PC-3 (cell line): ENCODE data around the gene SMIM28. TPM values are rescaled to one million over a fixed set of nuclear protein-coding genes. Genes with fewer than 3 reads are reported as not detected.
A peak's percentile ranks its signal among the peaks of the same experiment; 100 is the strongest.

Experiments used
- ATAC-seq: fragments of 200-7000 bp; cut with Tn5 transposase; 2 replicates; pipeline ENCODE4 v1.9.1; 2020; ENCODE audit warnings: mild to moderate bottlenecking, moderate library complexity
- BruUV-seq: library from RNA; stranded (reverse); fragments of 400-500 nt; replicated peaks from 2 replicates; lab custom pipeline; 2021; lab: Mats Ljungman, UMichigan
- CTCF ChIA-PET: fragments of 300-600 bp; sonication (Branson Sonifier 250); formaldehyde crosslinking; loops from one replicate; lab custom pipeline; 2022; ENCODE audit warnings: antibody characterized with exemption; lab: Charles Lee
- POLR2A ChIA-PET: fragments of 300-600 bp; sonication (Branson Sonifier 250); formaldehyde crosslinking; loops from one replicate; lab custom pipeline; 2022; ENCODE audit warnings: antibody characterized with exemption; ENCODE audit not compliant: unreplicated experiment; lab: Charles Lee
- DNase-seq: peaks from one replicate; pipeline ENCODE4 v3.0.0-alpha.2; 2015
- H2AFZ ChIP-seq: fragments of 300-600 bp; sonication (generic); 2 replicates; pipeline ENCODE4 v1.6.0; 2016; ENCODE audit warnings: antibody characterized with exemption, low read length
- H3F3A ChIP-seq: fragments of 300-600 bp; sonication (generic); one replicate; pipeline ENCODE4 v1.6.0; 2017; ENCODE audit warnings: antibody characterized with exemption, low read length, control low read depth, mild to moderate bottlenecking; ENCODE audit not compliant: unreplicated experiment
- H3K27ac ChIP-seq: fragments of 300-600 bp; sonication (generic); 2 replicates; pipeline ENCODE4 v1.5.1; 2016; ENCODE audit warnings: mild to moderate bottlenecking, low read length
- H3K27me3 ChIP-seq: fragments of 300-600 bp; sonication (generic); 2 replicates; pipeline ENCODE4 v1.6.1; 2016; ENCODE audit warnings: low read length, mixed read lengths
- H3K36me3 ChIP-seq: fragments of 300-600 bp; sonication (generic); 2 replicates; pipeline ENCODE4 v1.6.1; 2016; ENCODE audit warnings: low read depth, mixed run types, low read length, mixed read lengths
- H3K4me1 ChIP-seq: fragments of 300-600 bp; sonication (generic); 2 replicates; pipeline ENCODE4 v1.5.1; 2016; ENCODE audit warnings: low read length; ENCODE audit not compliant: insufficient read depth
- H3K4me2 ChIP-seq: fragments of 300-600 bp; sonication (generic); 2 replicates; pipeline ENCODE4 v1.6.0; 2016; ENCODE audit warnings: low read length
- H3K4me3 ChIP-seq: fragments of 300-600 bp; sonication (generic); 2 replicates; pipeline ENCODE4 v1.5.1; 2016; ENCODE audit warnings: mild to moderate bottlenecking, low read length, mixed read lengths
- H3K79me2 ChIP-seq: fragments of 300-600 bp; sonication (generic); 2 replicates; pipeline ENCODE4 v1.6.1; 2017; ENCODE audit warnings: low read length, mixed read lengths
- H3K9ac ChIP-seq: fragments of 300-600 bp; sonication (generic); 2 replicates; pipeline ENCODE4 v1.6.0; 2016; ENCODE audit warnings: mild to moderate bottlenecking, low read length
- H3K9me2 ChIP-seq: fragments of 300-600 bp; sonication (generic); replicated peaks from 2 replicates; pipeline ENCODE4 v1.6.1; 2016; ENCODE audit warnings: mixed run types, low read length, mixed read lengths
- H3K9me3 ChIP-seq: fragments of 300-600 bp; sonication (generic); 2 replicates; pipeline ENCODE4 v1.6.1; 2016; ENCODE audit warnings: low read length, mixed read lengths
- H4K20me1 ChIP-seq: fragments of 300-600 bp; sonication (generic); 2 replicates; pipeline ENCODE4 v1.6.1; 2016; ENCODE audit warnings: low read length, mixed read lengths
- EZH2 ChIP-seq: fragments of 300-600 bp; sonication (generic); IDR thresholded peaks from one replicate; pipeline ENCODE4 v1.6.1; 2017; ENCODE audit warnings: antibody characterized with exemption, mild to moderate bottlenecking, low read length; ENCODE audit not compliant: unreplicated experiment
- EZH2phosphoT487 ChIP-seq: fragments of 300-600 bp; sonication (generic); IDR thresholded peaks from 2 replicates; pipeline ENCODE4 v1.6.1; 2018; ENCODE audit warnings: mild to moderate bottlenecking, antibody characterized with exemption, low read length, borderline replicate concordance
- intact Hi-C: fragments of 100-400 bp; cut with micrococcal nuclease; formaldehyde crosslinking; loops from 2 replicates; pipeline ENCODE4 v1.9.0; 2023
- total RNA-seq: library from RNA; depleted of rRNA; stranded (reverse); fragments of >200 nt; gene quantifications from 2 replicates; pipeline ENCODE4 v1.2.3, GENCODE V29; 2014
- TF ChIP-seq, protein P1 (sequence below): fragments of 300-600 bp; sonication (generic); conservative IDR thresholded peaks from 2 replicates; pipeline ENCODE4 v1.5.1; 2017; ENCODE audit warnings: antibody characterized with exemption, low read depth, mild to moderate bottlenecking, low read length

SMIM28 gene
- total RNA-seq, 1 experiment from 2014 or later, result not detected

DNA sequence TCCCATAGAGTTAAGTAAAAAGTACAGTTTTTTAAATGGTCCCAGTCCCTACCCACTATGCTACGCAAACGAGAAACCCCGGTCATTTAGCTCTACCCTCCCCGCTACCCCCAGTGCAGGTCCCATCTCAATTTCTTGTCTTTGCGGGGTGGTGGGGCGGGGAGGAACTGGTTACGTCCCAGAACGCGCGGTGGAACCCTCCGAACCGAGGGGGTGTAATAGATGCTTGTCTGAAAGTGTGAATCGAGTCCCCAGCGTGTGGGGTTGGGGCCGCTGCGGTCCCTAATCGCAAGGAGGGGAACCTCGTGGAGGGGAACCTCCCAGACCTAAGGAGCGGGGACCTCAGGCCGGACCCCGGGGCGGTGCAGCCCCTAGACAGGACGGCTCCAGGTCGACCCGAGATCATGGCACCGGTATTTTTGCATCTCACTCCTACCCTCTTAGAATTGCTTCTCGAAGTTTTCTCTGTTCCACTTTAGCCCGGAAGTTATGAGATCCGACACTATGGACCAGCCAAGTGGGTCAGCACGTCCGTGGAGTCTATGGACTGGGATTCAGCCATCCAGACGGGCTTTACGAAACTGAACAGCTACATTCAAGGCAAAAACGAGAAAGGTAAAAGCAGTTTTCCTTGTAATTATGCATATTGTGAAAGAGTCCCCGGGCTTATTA is 27.1 kb downstream of the SMIM28 start:
- Histone ChIP-seq H3K9me3 (no peaks in the 10 kb centered on the region), H4K20me1 (no peaks in the 10 kb centered on the region), H2AFZ (peak overlapping the region; percentile 89), H3K4me1 (peaks cover 22% of the 10 kb centered on the region; the same call in 1 of the 2 replicates), H3K9ac (peak overlapping the region; percentile 92), H3K27ac (peak overlapping the region; percentile 45), H3K9me2 (no peaks in the 10 kb centered on the region), H3K4me2 (peak overlapping the region; percentile 83), H3K4me3 (peak overlapping the region; percentile 95), H3K27me3 (no peaks in the 10 kb centered on the region), H3K79me2 (peaks cover 10% of the 10 kb centered on the region), H3F3A (no peaks in the 10 kb centered on the region), H3K36me3 (peaks cover 25% of the 10 kb centered on the region)
- ATAC-seq (peak; percentile 6), DNase-seq (peak; percentile 8)
- POLR2A ChIA-PET, result no interaction called here
- no TSS peak for BruUV-seq
- intact Hi-C loops, result loop anchor here (5.0 kb wide), 1 partner anchor 243 kb away; the partner anchor contains the start of gene ARFGEF3
- TF ChIP-seq EZH2phosphoT487 (no peak), EZH2 (no peak)
- TF ChIP-seq, protein P1, sequence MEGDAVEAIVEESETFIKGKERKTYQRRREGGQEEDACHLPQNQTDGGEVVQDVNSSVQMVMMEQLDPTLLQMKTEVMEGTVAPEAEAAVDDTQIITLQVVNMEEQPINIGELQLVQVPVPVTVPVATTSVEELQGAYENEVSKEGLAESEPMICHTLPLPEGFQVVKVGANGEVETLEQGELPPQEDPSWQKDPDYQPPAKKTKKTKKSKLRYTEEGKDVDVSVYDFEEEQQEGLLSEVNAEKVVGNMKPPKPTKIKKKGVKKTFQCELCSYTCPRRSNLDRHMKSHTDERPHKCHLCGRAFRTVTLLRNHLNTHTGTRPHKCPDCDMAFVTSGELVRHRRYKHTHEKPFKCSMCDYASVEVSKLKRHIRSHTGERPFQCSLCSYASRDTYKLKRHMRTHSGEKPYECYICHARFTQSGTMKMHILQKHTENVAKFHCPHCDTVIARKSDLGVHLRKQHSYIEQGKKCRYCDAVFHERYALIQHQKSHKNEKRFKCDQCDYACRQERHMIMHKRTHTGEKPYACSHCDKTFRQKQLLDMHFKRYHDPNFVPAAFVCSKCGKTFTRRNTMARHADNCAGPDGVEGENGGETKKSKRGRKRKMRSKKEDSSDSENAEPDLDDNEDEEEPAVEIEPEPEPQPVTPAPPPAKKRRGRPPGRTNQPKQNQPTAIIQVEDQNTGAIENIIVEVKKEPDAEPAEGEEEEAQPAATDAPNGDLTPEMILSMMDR, result no peak
- CTCF ChIA-PET, result no interaction called here

- H3K4me3 ChIP-seq, result peak overlapping the region; percentile 95; the same call in 1 of the 2 replicates
Observed at GRCh38 chr6:138405816-138406413, 28.2 kb downstream of the SMIM28 start.

More at GRCh38 chr6:138405816-138406413, 28.2 kb downstream of the SMIM28 start:
- H3F3A ChIP-seq, result no peaks in the 10 kb centered on the region
- TF ChIP-seq EZH2 (no peak), EZH2phosphoT487 (no peak)
- TF ChIP-seq, protein P1, result no peak
- no peak overlapping the region for H2AFZ ChIP-seq
- ChIA-PET CTCF (no interaction called here), POLR2A (no interaction called here)
- no peak for DNase-seq
- no peaks in the 10 kb centered on the region for H4K20me1 ChIP-seq
- no peak for ATAC-seq
- no TSS peak for BruUV-seq
- H3K79me2 ChIP-seq, result peaks cover 10% of the 10 kb centered on the region
- H3K4me1 ChIP-seq, result peaks cover 33% of the 10 kb centered on the region
- intact Hi-C loops, result no loop called here
- peaks cover 26% of the 10 kb centered on the region for H3K36me3 ChIP-seq
- no peaks in the 10 kb centered on the region for H3K9me2 ChIP-seq
- H3K27me3 ChIP-seq, result no peaks in the 10 kb centered on the region
- no peaks in the 10 kb centered on the region for H3K9me3 ChIP-seq
- peak overlapping the region; percentile 83 for H3K4me2 ChIP-seq
- no peak overlapping the region for H3K9ac ChIP-seq
- H3K27ac ChIP-seq, result no peak overlapping the region
